CD4-positive, alpha-beta T cell treated with Interleukin-1 beta for 1 hour (primary cell): ENCODE data around the gene CHMP5.

Experiments used
- DNase-seq, 2 donors: peaks; one replicate each; pipeline ENCODE4 v3.0.0-alpha.2; 2020 to 2022

Gene CHMP5

GRCh38 chr9:33264473-33265177 lies at the start of gene CHMP5, which contains the start of gene BAG1:
CHMP5 (plus strand) TSS chr9:33265049; CDS start chr9:33265079, 30 bp downstream.
BAG1 (minus strand) TSS chr9:33264708.
- DNase-seq = peak; percentile 99 to 100

GRCh38 chr9:33220681-33221567 lies 43.9 kb upstream of the CHMP5 start:
- peak in 1 of 2 donors; percentile 10 for DNase-seq

GRCh38 chr9:33221568-33221884 lies 43.3 kb upstream of the CHMP5 start:
- no peak for DNase-seq

DNA sequence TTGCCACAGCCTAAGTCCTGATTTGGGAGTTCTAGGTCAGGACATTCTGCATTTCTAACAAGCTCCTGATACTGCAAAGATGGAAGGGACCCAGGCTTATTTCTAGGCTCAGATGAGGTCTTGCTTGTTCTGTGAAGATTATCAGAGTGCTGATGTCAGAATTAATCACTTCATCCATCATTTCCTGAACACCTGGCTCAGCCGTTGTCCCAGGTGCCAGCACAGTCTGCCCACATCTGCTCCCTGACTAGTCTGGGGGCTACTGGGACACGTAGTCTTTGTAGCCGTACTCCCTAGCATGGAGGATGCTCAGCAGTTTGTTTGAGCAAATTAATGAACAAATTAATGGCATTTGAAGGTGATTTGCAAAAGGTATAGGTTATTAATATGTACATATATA lies 42.8 kb upstream of the CHMP5 start:
- DNase-seq = no peak

DNA sequence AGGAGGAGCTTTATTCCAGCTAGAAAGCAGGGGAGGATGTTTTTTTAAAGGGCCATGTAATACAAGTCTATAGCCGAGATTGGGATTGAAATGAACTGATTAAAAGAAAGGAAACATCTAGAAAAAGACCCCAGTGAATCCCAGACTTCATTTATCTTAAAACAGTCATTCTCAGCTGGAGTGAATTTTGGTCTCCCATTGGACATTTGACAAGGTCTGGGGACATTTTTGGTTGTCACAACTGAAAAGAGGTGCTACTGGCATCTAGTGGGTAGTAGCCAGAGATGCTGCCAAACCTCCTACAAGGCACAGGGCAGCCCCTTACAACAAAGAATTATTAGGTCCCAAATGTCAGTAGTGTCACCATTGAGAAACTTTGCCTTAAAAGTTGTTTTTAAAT lies 41.2 kb upstream of the CHMP5 start:
- DNase-seq = no peak

DNA sequence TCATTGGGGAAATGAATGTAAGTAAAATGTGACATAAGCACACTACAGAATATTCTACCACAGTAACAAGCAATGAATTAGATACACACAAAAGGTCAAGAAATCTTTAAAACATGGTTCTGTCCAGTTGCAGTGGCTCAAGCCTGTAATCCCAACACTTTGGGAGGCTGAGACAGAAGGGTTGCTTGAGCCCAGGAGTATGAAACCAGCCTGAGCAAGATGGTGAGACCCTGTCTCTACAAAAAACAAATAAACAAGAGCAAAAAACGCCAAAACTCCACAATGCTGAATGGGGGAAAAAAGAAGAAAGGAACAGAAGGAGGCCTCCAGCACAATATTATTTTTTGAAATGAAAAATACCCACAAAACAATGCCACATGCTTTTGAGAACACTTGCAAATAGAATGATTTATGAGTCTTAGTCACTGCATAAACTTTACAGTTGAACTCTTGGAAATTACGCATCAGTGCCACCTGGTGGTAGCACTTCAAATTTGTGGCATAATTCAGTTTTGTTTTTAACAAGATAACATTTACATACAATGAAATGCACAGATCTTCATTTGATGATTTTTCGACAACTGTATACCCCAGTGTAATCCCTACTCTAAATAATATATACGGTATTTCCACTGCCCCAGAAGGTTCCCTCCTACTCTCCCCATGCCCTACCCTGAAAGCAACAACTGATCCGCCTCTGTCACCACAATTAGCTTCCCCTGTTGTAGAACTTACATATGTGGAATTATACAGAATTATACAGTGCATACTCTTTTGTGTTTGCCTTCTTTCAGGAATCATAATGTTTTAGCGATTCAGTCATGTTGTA lies 39.3 kb upstream of the CHMP5 start:
- DNase-seq = peak; percentile 61 to 80

GRCh38 chr9:33227008-33227398 lies 37.8 kb upstream of the CHMP5 start:
- peak; percentile 8 to 67 for DNase-seq

GRCh38 chr9:33227741-33228140 lies 37.1 kb upstream of the CHMP5 start:
- DNase-seq = no peak

DNA sequence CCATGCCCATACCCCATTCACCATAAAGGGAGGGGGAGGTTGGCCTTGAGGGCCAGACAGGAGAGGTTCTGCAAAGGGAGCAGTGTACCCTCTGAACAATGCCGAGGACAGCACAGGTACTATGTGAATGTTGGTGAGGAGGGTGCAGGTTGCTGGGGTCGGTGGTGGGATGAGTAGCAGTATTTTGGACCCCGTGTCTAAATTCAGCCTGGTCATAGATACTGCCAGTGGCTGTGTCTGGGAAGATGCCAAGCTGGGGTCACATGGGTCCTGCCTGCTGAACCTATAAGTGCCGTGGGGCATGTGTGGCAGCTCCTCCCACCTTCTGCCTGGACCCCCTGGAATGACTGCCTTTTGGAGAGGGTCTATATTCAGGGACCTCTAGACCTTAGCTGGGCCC lies 36.2 kb upstream of the CHMP5 start:
- no peak for DNase-seq

DNA sequence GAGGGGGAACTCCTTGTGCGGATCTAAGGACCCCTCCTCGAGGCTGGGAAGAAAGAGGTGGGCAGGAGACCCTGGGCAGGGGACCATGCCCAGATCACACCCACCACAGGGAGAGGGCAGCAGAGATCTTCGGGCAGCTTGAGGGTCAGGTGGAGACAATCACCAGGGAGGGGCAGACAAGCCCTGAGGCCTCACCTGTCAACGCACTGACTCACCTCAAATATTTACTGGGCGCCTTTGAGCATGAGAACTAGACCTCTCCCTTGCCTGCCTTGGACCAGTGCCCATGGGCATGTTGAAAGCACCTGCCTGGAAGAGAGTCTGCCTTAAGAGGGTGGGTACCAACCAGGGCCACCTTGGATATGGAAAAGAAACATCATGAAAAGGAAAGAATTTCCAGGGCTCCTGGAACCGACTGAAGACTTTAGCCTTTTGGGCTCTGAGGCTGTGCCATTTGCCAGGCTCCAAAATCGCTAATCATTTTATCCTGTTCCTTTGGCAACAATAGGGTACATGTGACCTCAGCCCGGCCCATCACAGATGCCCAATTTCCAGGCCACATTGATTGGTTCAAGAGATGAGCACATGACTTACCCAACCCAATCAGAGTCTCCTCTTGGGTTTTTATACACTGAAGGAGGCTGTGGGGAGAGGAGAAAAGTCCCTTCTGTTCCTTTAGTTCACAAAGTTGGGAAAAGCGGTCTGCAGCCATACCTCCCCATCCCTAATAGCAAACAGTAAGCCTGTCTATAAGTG lies 35.3 kb upstream of the CHMP5 start:
- no peak for DNase-seq

- no peak for DNase-seq
Measured at GRCh38 chr9:33230756-33231622, 33.9 kb upstream of the CHMP5 start.

DNA sequence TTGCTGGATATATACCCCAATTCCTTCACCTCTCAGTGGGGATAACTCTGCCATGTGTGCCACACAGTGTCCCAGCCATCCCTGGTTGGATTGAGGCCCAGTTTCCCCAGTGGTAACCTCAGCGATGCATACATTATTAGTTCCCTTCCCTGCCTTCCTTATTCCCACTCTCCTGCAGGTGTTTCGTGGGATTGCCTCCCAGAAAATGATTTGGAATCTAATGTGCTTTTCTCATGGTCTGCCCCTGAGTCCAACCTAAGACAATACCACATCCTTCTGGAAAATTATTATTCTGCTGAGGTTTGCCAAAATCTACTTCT lies 33.3 kb upstream of the CHMP5 start:
- DNase-seq = no peak

GRCh38 chr9:33232815-33233214 lies 32.0 kb upstream of the CHMP5 start:
- no peak for DNase-seq

- no peak for DNase-seq
Measured at GRCh38 chr9:33233626-33234342, 31.1 kb upstream of the CHMP5 start.

DNA sequence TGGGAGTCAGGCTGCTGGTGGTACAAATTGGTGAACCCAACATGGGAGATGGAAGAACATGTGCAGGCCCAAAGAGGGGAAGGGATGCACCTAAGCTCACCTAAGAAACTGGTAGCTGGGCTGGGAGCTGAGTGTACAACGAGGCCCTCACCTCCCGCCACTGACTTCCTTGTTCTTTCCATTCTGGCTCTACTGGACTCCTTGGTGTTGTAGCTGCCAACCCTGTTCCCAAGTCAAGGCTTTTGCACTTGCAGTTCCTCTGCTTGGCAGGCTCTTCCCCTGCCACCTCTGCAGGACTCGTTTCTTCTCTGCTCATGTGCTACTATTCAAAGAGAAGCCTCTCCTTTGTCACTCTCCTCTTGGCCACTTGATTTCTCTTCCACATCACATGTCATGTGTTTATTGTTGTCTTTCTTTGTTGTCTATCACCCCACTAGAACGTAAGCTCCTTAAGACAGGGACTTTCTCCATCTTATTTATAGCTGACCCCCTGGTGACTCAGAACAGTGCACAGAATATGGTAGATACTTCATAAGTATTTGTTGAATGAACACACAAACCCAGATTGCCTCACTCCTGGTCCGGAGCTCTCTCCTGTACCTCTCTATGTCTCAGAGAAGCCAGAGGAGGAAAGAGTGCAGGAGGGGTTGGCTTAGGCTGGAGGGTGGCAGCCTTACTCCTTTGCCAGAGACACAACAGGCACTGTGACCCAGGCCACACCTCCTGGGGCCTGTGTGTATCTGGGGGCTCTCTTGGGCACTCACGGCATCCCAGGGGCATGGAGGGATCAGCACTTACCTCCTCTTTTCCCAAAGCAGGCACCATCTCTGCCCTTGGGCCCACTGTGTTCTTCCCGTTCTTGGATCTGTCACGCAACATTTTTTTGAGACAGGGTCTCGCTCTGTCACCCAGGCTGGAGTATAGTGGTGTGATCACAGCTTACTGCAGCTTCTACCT lies 30.1 kb upstream of the CHMP5 start:
- no peak for DNase-seq

- no peak for DNase-seq
Measured at GRCh38 chr9:33236571-33236970, 28.3 kb upstream of the CHMP5 start.

DNA sequence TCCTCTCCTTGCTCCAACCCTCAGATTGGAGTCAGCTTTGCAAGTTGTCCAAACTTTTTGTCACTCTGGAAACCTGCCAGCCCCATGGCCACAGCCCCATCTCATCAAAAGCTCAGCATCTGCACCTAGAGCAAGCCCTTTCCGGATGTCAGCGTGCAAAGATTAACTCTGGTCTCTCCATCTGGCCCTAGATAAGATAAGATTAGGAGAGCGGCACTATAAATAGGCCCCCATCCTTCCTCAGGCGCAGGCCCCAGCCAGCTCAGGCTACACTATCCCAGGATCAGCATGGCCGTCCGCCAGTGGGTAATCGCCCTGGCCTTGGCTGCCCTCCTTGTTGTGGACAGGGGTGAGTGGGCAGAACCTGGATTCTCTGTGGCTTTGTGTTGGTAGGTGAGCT lies 24.9 kb upstream of the CHMP5 start, which contains the start of gene SPINK4:
Gene SPINK4 (plus strand): TSS at position 247 of the 400 bp plus-strand sequence. CDS start 42 bp downstream, at position 289.
- no peak for DNase-seq

- no peak for DNase-seq
Measured at GRCh38 chr9:33241298-33241697, 23.6 kb upstream of the CHMP5 start.

GRCh38 chr9:33242609-33243134 lies 22.2 kb upstream of the CHMP5 start:
- DNase-seq = no peak
